Loucy (cell line): Measurements from ENCODE around the gene LDLRAD4.

ENCODE experiments used
- H2AFZ ChIP-seq: fragments of 200-600 bp; sonication (generic); 2 replicates; pipeline ENCODE4 v1.6.0; 2016; ENCODE audit warnings: antibody characterized with exemption, mild to moderate bottlenecking, low read length, moderate library complexity
- H3F3A ChIP-seq: fragments of 200-600 bp; 2 replicates; pipeline ENCODE4 v1.6.0; 2016; ENCODE audit warnings: antibody characterized with exemption, low read depth, mild to moderate bottlenecking
- H3K27me3 ChIP-seq: fragments of 200-600 bp; sonication (generic); 2 replicates; pipeline ENCODE4 v1.6.1; 2014; ENCODE audit warnings: low read length, mild to moderate bottlenecking; ENCODE audit not compliant: insufficient read depth, poor library complexity, severe bottlenecking
- H3K36me3 ChIP-seq: fragments of 200-600 bp; sonication (generic); 2 replicates; pipeline ENCODE4 v1.6.1; 2016; ENCODE audit warnings: low read length; ENCODE audit not compliant: insufficient read depth
- H3K4me1 ChIP-seq: fragments of 200-600 bp; sonication (generic); 2 replicates; pipeline ENCODE4 v1.5.1; 2014; ENCODE audit warnings: low read length, mild to moderate bottlenecking; ENCODE audit not compliant: insufficient read depth, poor library complexity, severe bottlenecking
- H3K4me2 ChIP-seq: fragments of 200-600 bp; sonication (generic); 2 replicates; pipeline ENCODE4 v1.6.0; 2014; ENCODE audit warnings: antibody characterized with exemption, low read length, low read depth, mild to moderate bottlenecking; ENCODE audit not compliant: poor library complexity, severe bottlenecking
- H3K4me3 ChIP-seq: fragments of 200-600 bp; sonication (generic); 2 replicates; pipeline ENCODE4 v1.5.1; 2014; ENCODE audit warnings: low read length, mild to moderate bottlenecking, mixed read lengths; ENCODE audit not compliant: poor library complexity, severe bottlenecking
- H3K79me2 ChIP-seq: fragments of 200-600 bp; sonication (generic); 2 replicates; pipeline ENCODE4 v1.6.1; 2014; ENCODE audit warnings: low read length; ENCODE audit not compliant: insufficient read depth
- H3K9ac ChIP-seq: fragments of 200-600 bp; sonication (generic); 2 replicates; pipeline ENCODE4 v1.6.0; 2014; ENCODE audit warnings: mild to moderate bottlenecking, low read depth, low read length, moderate library complexity; ENCODE audit not compliant: poor library complexity, severe bottlenecking
- H3K9me2 ChIP-seq: fragments of 200-600 bp; sonication (generic); replicated peaks from 2 replicates; pipeline ENCODE4 v1.6.1; 2016; ENCODE audit warnings: low read depth, low read length, mixed read lengths
- H3K9me3 ChIP-seq: fragments of 200-600 bp; sonication (generic); 2 replicates; pipeline ENCODE4 v1.6.1; 2014; ENCODE audit warnings: mild to moderate bottlenecking, antibody characterized with exemption, low read length, low read depth; ENCODE audit not compliant: insufficient read depth
- H4K20me1 ChIP-seq: fragments of 200-600 bp; sonication (generic); 2 replicates; pipeline ENCODE4 v1.6.0; 2014; ENCODE audit warnings: antibody characterized with exemption, low read length, mild to moderate bottlenecking; ENCODE audit not compliant: insufficient read depth, poor library complexity, severe bottlenecking
- EZH2phosphoT487 ChIP-seq: fragments of 200-600 bp; IDR thresholded peaks from 2 replicates; pipeline ENCODE4 v1.6.1; 2018; ENCODE audit warnings: antibody characterized with exemption, mild to moderate bottlenecking, moderate library complexity, borderline replicate concordance
- TF ChIP-seq, protein P1 (sequence below): fragments of 200-600 bp; sonication (generic); conservative IDR thresholded peaks from 2 replicates; pipeline ENCODE4 v1.5.1; 2014; ENCODE audit warnings: mild to moderate bottlenecking, antibody characterized with exemption, low read length

Gene LDLRAD4

DNA sequence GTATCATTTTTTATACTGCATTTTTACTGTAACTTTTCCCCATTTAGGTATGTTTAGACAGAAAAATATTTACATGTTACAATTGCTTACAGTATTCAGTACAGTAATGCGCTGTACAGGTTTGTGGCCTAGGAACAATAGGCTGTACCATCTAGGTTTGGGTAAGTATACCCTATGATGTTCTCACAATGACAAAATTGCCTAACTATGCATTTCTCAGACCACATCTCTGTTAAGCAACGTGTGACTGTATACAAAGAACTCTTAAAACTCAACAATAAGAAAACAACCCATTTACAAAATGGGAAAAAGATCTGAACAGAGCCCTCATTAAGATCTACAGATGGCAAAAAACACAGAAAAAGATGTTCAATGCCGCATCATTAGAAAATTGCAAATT is 478.4 kb downstream of the LDLRAD4 start:
- Histone ChIP-seq H3K79me2 (peaks cover 57% of the 10 kb centered on the region), H3K9me2 (no peaks in the 10 kb centered on the region), H3K36me3 (peaks cover 7% of the 10 kb centered on the region; the same call in 1 of the 2 replicates), H3K4me3 (no peak overlapping the region), H4K20me1 (peaks cover 8% of the 10 kb centered on the region), H3K27me3 (no peaks in the 10 kb centered on the region), H3K9ac (no peak overlapping the region), H2AFZ (no peak overlapping the region), H3K4me1 (no peaks in the 10 kb centered on the region), H3K4me2 (no peak overlapping the region), H3K9me3 (peaks cover 21% of the 10 kb centered on the region; the same call in 1 of the 2 replicates), H3F3A (no peaks in the 10 kb centered on the region)
- TF ChIP-seq, protein P1, sequence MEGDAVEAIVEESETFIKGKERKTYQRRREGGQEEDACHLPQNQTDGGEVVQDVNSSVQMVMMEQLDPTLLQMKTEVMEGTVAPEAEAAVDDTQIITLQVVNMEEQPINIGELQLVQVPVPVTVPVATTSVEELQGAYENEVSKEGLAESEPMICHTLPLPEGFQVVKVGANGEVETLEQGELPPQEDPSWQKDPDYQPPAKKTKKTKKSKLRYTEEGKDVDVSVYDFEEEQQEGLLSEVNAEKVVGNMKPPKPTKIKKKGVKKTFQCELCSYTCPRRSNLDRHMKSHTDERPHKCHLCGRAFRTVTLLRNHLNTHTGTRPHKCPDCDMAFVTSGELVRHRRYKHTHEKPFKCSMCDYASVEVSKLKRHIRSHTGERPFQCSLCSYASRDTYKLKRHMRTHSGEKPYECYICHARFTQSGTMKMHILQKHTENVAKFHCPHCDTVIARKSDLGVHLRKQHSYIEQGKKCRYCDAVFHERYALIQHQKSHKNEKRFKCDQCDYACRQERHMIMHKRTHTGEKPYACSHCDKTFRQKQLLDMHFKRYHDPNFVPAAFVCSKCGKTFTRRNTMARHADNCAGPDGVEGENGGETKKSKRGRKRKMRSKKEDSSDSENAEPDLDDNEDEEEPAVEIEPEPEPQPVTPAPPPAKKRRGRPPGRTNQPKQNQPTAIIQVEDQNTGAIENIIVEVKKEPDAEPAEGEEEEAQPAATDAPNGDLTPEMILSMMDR, result no peak
- TF ChIP-seq EZH2phosphoT487, result no peak

DNA sequence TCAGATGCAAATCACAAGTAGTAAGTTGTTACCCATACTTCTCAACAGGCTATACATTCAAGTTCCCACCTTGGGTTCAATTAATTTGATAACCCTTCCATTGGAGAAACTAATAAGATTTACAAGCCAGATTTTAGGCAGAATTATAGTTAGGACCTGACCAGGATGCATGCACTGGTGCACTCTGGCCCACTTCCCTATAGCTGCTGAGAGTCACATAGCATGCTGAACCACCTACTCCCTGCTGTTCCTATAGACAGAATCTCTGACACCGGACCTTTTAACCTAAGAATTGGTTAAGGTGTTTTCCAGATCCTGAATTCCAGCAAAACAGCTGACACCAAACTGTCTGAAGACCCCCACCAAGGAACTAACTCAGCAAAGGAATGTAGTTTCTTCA is 481.6 kb downstream of the LDLRAD4 start:
- H3K27me3 ChIP-seq, result no peaks in the 10 kb centered on the region
- H3K4me2 ChIP-seq, result no peak overlapping the region
- H3K79me2 ChIP-seq, result peaks cover 79% of the 10 kb centered on the region
- no peaks in the 10 kb centered on the region for H3K9me2 ChIP-seq
- H3K4me1 ChIP-seq, result no peaks in the 10 kb centered on the region
- no peaks in the 10 kb centered on the region for H3F3A ChIP-seq
- H4K20me1 ChIP-seq, result peaks cover 8% of the 10 kb centered on the region
- H3K9ac ChIP-seq, result no peak overlapping the region
- no peak overlapping the region for H3K4me3 ChIP-seq
- TF ChIP-seq, protein P1, result no peak
- no peak for TF ChIP-seq EZH2phosphoT487
- peaks cover 13% of the 10 kb centered on the region; the same call in 1 of the 2 replicates for H3K36me3 ChIP-seq
- no peak overlapping the region for H2AFZ ChIP-seq
- H3K9me3 ChIP-seq, result peaks cover 53% of the 10 kb centered on the region
